Body of pancreas (tissue), 4 donors: Measurements from ENCODE around the gene TCOF1. TPM values are rescaled to one million over a fixed set of nuclear protein-coding genes. Genes with fewer than 3 reads are reported as not detected.

Source experiments
- ATAC-seq: fragments of 150-250 bp; one replicate; pipeline ENCODE4 v1.9.1; 2016
- DNase-seq, 4 donors: peaks; one replicate each; pipeline ENCODE4 v3.0.0-alpha.2; 2019
- H3K27ac ChIP-seq, 4 donors: fragments of 200-600 bp; sonication (generic); 1 replicate in 3 of 4; 2 replicates in 1 of 4; pipeline versions ENCODE4 v1.5.1 to v1.6.1; 2016 to 2019; ENCODE audit warnings: mild to moderate bottlenecking in 1 of 4, mixed read lengths in 1 of 4, moderate library complexity in 1 of 4
- H3K27me3 ChIP-seq, 2 donors: fragments of 200-600 bp; sonication (generic); one replicate each; pipeline ENCODE4 v1.6.0; 2016; ENCODE audit warnings: mild to moderate bottlenecking in 1 of 2
- H3K36me3 ChIP-seq, 2 donors: fragments of 200-600 bp; sonication (generic); replicated peaks in 1 of 2; 2 replicates each; pipeline ENCODE4 v1.5.1; 2016; ENCODE audit warnings: low read depth in 2 of 2; ENCODE audit not compliant: insufficient read depth in 1 of 2
- H3K4me1 ChIP-seq: fragments of 200-600 bp; sonication (generic); one replicate; pipeline ENCODE4 v1.6.0; 2016
- H3K4me3 ChIP-seq, 2 donors: fragments of 200-600 bp; sonication (generic); 1 replicate in 1 of 2; 2 replicates in 1 of 2; pipeline ENCODE4 v1.5.1; 2016 to 2019
- H3K9me3 ChIP-seq, 3 donors: fragments of 200-600 bp; sonication (generic); 1 replicate in 2 of 3; 2 replicates in 1 of 3; pipeline ENCODE4 v1.5.1; 2016
- CTCF ChIP-seq, 7 experiments: fragments of 450-650 bp in 4 of 7; fragments of 200-600 bp in 3 of 7; sonication (generic) in 3 of 7; IDR thresholded peaks; one replicate each; pipeline ENCODE4 v1.5.1; 2016 to 2019; ENCODE audit warnings: antibody characterized with exemption in 7 of 7
- POLR2A ChIP-seq, 3 donors: fragments of 450-650 bp; IDR thresholded peaks; one replicate each; pipeline ENCODE4 v1.6.1; 2016; ENCODE audit warnings: antibody characterized with exemption in 3 of 3, mild to moderate bottlenecking in 2 of 3
- WGBS, 2 donors: methylation state at CpG; one replicate each; pipeline ENCODE4 v1.1.5; 2017; 5-methylcytosine and 5-hydroxymethylcytosine counted together
- intact Hi-C: fragments of 100-400 bp; cut with DNase I; formaldehyde crosslinking; loops from one replicate; pipeline ENCODE4 v1.15.1; 2023
- total RNA-seq, 2 donors: library from RNA; depleted of rRNA; stranded (reverse); fragments of >200 nt; gene quantifications; one replicate each; pipeline ENCODE4 v1.1.0, GENCODE V29; 2016

TCOF1 gene
- total RNA-seq, 2 donors from 2014 or later, result 18.9 to 23.4 TPM

DNA sequence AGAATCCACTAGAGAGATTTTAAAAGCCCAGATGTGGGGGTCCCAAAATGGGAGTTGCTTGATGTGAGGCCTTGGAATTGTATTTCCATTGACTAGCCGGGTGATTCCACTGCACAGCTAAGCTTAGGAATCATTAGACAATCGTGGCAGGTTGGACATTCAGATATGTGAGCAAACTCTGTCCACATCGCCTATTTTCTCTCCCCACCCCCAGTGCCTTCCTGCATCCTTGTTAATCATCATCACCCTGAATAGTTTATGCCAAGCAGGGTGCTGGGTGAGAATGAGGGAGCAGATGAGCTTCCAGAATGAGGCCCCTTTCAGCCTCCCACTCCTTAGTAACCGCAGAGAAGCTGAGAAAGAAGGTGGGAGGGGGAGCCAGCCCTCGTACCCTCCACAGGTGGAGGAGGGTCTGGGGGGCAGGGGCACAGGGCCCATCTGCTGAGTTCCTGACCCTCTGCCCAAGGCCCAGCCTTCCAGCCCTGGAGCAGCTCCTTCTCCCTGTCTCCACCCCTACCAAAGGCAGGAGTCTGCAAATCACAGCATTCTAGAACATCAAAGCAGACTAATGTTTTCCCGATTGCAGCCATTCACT, 7.7 kb upstream of the TCOF1 start:
- no peaks in the 10 kb centered on the region for H3K27me3 ChIP-seq
- H3K4me1 ChIP-seq, result peaks cover 8% of the 10 kb centered on the region
- H3K9me3 ChIP-seq, result no peaks in the 10 kb centered on the region
- H3K4me3 ChIP-seq, result no peak overlapping the region
- DNase-seq (no peak), ATAC-seq (no peak)
- no peak overlapping the region for H3K27ac ChIP-seq
- TF ChIP-seq CTCF (IDR thresholded peaks at IDR 0.05) (no peak), POLR2A (IDR thresholded peaks at IDR 0.05) (no peak)
- no peaks in the 10 kb centered on the region for H3K36me3 ChIP-seq
- intact Hi-C loops, result loop anchor here (10.0 kb wide), 1 partner anchor 185 kb away; the partner anchor contains the start of gene CDX1
- WGBS, 2 donors, result 72 to 74% methylated on average over 6 of the region's 6 CpGs

GRCh38 chr5:150350524-150351344, 6.8 kb upstream of the TCOF1 start:
- Histone ChIP-seq H3K27me3 (no peaks in the 10 kb centered on the region), H3K36me3 (no peaks in the 10 kb centered on the region), H3K4me3 (no peak overlapping the region), H3K27ac (no peak overlapping the region), H3K4me1 (peaks cover 8% of the 10 kb centered on the region), H3K9me3 (no peaks in the 10 kb centered on the region)
- intact Hi-C loops, result no loop called here
- peak in 6 of 7 experiments; percentile 22 to 59 (median 48) for TF ChIP-seq CTCF (IDR thresholded peaks at IDR 0.05)
- TF ChIP-seq POLR2A (IDR thresholded peaks at IDR 0.05), result no peak
- peak; percentile 58 to 75 (median 72) for DNase-seq
- 40 to 66% methylated on average over 6 to 7 of the region's 7 CpGs for WGBS, 2 donors
- ATAC-seq, result peak; percentile 78

DNA sequence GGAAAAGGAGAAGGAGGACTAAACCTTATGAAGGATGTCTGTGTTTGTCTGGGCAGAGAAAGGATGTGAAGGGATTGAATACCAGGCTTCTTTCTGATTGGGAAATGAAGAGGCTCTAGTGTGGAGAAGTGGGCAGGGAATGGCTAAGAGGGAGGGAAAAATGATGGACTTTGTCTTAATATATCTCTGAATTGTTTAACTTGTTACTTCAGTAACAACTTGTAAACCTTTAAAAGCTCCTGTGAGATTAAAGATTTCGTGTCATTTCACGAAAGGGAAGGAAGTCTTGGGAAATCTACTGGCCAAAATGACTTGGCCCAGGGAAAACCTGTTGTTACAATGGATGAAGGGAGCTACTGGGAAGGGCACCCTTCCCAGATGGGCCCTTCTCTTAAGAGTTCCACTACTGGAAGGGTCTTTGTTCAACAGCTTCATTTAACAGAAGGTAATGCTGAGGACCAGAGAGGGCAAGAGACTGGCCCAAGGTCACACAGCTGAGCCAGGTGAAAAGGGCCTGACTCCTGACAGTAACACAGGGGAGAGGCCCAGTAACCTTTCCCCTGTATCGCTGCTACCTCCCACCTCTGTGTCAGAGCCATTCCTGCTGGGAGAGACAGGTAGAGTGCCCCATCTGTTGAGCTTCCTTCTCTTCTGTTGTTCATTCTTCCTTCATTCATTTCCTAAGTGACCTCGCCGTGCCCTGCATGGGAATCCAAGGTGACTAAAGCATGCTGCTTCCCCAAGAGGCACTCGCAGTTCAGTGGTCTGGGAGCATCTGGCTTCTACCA, 5.1 kb upstream of the TCOF1 start:
- DNase-seq, result no peak
- H3K9me3 ChIP-seq, result no peaks in the 10 kb centered on the region
- H3K27me3 ChIP-seq, result no peaks in the 10 kb centered on the region
- peaks cover 14% of the 10 kb centered on the region for H3K4me1 ChIP-seq
- H3K27ac ChIP-seq, result no peak overlapping the region
- intact Hi-C loops, result no loop called here
- WGBS, 2 donors, result 78 to 81% methylated on average over 6 of the region's 6 CpGs
- no peak overlapping the region for H3K4me3 ChIP-seq
- H3K36me3 ChIP-seq, result no peaks in the 10 kb centered on the region
- TF ChIP-seq POLR2A (IDR thresholded peaks at IDR 0.05) (no peak), CTCF (IDR thresholded peaks at IDR 0.05) (no peak)
- ATAC-seq, result no peak

GRCh38 chr5:150353032-150353675, 4.3 kb upstream of the TCOF1 start:
- ATAC-seq (no peak), DNase-seq (no peak)
- 63 to 77% methylated on average over 3 of the region's 3 CpGs for WGBS, 2 donors
- intact Hi-C loops, result no loop called here
- TF ChIP-seq CTCF (IDR thresholded peaks at IDR 0.05) (no peak), POLR2A (IDR thresholded peaks at IDR 0.05) (no peak)
- no peaks in the 10 kb centered on the region for H3K36me3 ChIP-seq
- H3K9me3 ChIP-seq, result no peaks in the 10 kb centered on the region
- no peaks in the 10 kb centered on the region for H3K27me3 ChIP-seq
- H3K4me1 ChIP-seq, result peaks cover 17% of the 10 kb centered on the region
- H3K27ac ChIP-seq, result no peak overlapping the region
- no peak overlapping the region for H3K4me3 ChIP-seq
